Ishikawa (cell line): Measurements from ENCODE around the gene ZNF678.

Experiments
- REST ChIP-seq: IDR thresholded peaks from 2 replicates; pipeline ENCODE4 v1.6.1; 2012; ENCODE audit warnings: low read depth, mild to moderate bottlenecking
- YY1 ChIP-seq: IDR thresholded peaks from 2 replicates; pipeline ENCODE4 v1.6.1; 2012; ENCODE audit warnings: low read depth

- TF ChIP-seq REST (no peak), YY1 (no peak)
These were observed 57.9 kb downstream of the ZNF678 start for GRCh38 chr1:227621211-227621610.
